ENCODE results near the gene CERS2.

The CERS2 gene

DNA sequence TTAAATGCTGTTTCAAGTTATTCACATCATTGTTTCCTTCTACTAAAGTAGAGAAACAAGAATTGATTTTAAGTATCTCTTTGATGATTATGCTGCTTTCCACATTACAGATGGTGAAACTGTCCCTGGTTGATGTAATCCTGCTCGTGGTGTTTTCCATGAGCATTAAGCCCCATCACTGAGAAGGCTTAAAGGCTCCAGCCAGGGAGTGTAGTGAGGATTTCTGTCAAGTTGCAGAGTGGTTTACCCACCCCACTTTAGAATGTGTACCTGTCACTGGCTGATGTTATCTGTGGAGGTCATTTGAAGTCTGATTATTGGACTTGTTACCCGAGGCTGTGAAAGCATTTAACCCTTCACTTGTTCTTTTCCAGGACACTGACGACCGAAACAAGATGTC is 12.9 kb downstream of the CERS2 start:
- POLR2A ChIA-PET, result interaction anchor here (1.3 kb wide), 1 partner anchor 10 kb away, joined by 3 read pairs; no protein-coding TSS in a partner anchor
- DNase-seq (ENCODE audit: low read depth, low spot score), result no peak
- H3K4me3 ChIP-seq (ENCODE audit: low read depth, low read length), result no peak overlapping the region
- CTCF ChIA-PET, result interaction anchor here (1.3 to 2.3 kb wide), 2 partner anchors 34 to 44 kb away, joined by 3 to 10 read pairs; partner anchors contain the start of gene MINDY1
- TF ChIP-seq, protein P1, sequence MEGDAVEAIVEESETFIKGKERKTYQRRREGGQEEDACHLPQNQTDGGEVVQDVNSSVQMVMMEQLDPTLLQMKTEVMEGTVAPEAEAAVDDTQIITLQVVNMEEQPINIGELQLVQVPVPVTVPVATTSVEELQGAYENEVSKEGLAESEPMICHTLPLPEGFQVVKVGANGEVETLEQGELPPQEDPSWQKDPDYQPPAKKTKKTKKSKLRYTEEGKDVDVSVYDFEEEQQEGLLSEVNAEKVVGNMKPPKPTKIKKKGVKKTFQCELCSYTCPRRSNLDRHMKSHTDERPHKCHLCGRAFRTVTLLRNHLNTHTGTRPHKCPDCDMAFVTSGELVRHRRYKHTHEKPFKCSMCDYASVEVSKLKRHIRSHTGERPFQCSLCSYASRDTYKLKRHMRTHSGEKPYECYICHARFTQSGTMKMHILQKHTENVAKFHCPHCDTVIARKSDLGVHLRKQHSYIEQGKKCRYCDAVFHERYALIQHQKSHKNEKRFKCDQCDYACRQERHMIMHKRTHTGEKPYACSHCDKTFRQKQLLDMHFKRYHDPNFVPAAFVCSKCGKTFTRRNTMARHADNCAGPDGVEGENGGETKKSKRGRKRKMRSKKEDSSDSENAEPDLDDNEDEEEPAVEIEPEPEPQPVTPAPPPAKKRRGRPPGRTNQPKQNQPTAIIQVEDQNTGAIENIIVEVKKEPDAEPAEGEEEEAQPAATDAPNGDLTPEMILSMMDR (IDR thresholded peaks at IDR 0.05; ENCODE audit: insufficient read depth, low read length, missing control alignments), result no peak

DNA sequence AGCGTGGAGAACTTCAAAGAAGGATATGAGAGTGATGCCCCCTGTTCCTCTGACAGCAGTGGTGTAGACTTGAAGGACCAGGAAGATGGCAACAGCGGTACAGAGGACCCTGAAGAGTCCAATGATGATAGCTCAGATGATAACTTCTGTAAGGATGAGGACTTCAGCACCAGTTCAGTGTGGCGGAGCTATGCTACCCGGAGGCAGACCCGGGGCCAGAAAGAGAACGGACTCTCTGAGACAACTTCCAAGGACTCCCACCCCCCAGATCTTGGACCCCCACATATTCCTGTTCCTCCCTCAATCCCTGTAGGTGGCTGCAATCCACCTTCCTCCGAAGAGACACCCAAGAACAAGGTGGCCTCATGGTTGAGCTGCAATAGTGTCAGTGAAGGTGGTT is 14.0 kb downstream of the CERS2 start:
- TF ChIP-seq, protein P1 (IDR thresholded peaks at IDR 0.05; ENCODE audit: insufficient read depth, low read length, missing control alignments), result no peak
- H3K4me3 ChIP-seq (ENCODE audit: low read depth, low read length), result no peak overlapping the region
- DNase-seq (ENCODE audit: low read depth, low spot score), result no peak
- POLR2A ChIA-PET, result interaction anchor here (0.6 to 0.7 kb wide), 2 partner anchors 15 to 20 kb away, joined by 3 to 4 read pairs; no protein-coding TSS in a partner anchor
- CTCF ChIA-PET, result interaction anchor here (1.4 kb wide), 1 partner anchor 46 kb away, joined by 3 read pairs; the partner anchor contains the start of gene MINDY1

GRCh38 chr1:150957666-150958065 is 17.0 kb downstream of the CERS2 start:
- no peak overlapping the region for H3K4me3 ChIP-seq (ENCODE audit: low read depth, low read length)
- POLR2A ChIA-PET, result interaction anchor here (0.6 kb wide), 1 partner anchor 12 kb away, joined by 3 read pairs; no protein-coding TSS in a partner anchor
- no peak for DNase-seq (ENCODE audit: low read depth, low spot score)
- TF ChIP-seq, protein P1 (IDR thresholded peaks at IDR 0.05; ENCODE audit: insufficient read depth, low read length, missing control alignments), result no peak
- CTCF ChIA-PET, result interaction anchor here (0.8 to 2.7 kb wide), 4 partner anchors 13 to 49 kb away, joined by 3 to 14 read pairs (median 4); partner anchors contain the start of gene MINDY1

GRCh38 chr1:150955280-150955679 is 19.4 kb downstream of the CERS2 start:
- TF ChIP-seq, protein P1 (IDR thresholded peaks at IDR 0.05; ENCODE audit: insufficient read depth, low read length, missing control alignments), result no peak
- POLR2A ChIA-PET, result no interaction called here
- CTCF ChIA-PET, result interaction anchor here (0.9 kb wide), 2 partner anchors 10 to 33 kb away, joined by 3 to 4 read pairs; no protein-coding TSS in a partner anchor
- H3K4me3 ChIP-seq (ENCODE audit: low read depth, low read length), result no peak overlapping the region
- DNase-seq (ENCODE audit: low read depth, low spot score), result no peak

DNA sequence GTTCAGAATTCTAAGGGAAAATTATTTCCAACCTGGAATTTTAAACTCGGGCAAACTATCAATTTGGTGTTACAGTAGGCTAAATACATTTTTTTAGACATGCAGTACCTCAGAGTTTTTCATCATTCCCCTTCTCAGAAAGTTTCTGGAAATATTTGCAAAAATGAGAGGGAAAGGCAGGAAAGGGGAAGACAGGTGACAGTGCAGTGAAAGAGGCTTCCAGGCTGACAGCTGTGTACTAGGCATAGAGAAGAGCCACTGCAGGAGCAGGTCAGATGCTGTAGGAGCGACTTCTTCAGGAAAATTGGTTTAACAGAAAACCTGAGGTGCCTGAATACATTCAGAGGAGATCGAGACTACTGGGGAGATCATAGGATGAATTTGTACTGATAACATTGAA is 19.9 kb downstream of the CERS2 start:
- no peak overlapping the region for H3K4me3 ChIP-seq (ENCODE audit: low read depth, low read length)
- no peak for DNase-seq (ENCODE audit: low read depth, low spot score)
- ChIA-PET CTCF (interaction anchor here (0.6 to 1.3 kb wide), 3 partner anchors 22 to 48 kb away, joined by 3 read pairs; no protein-coding TSS in a partner anchor), POLR2A (no interaction called here)
- TF ChIP-seq, protein P1 (IDR thresholded peaks at IDR 0.05; ENCODE audit: insufficient read depth, low read length, missing control alignments), result no peak

GRCh38 chr1:150944856-150945255 is 29.8 kb downstream of the CERS2 start:
- no peak overlapping the region for H3K4me3 ChIP-seq (ENCODE audit: low read depth, low read length)
- TF ChIP-seq, protein P1 (IDR thresholded peaks at IDR 0.05; ENCODE audit: insufficient read depth, low read length, missing control alignments), result no peak
- ChIA-PET CTCF (no interaction called here), POLR2A (interaction anchor here (0.6 kb wide), 1 partner anchor 16 kb away, joined by 3 read pairs; no protein-coding TSS in a partner anchor)
- DNase-seq (ENCODE audit: low read depth, low spot score), result no peak
